T-helper 1 cell treated with Interleukin-12 subunit alpha and Interleukin-12 subunit beta and Interleukin-4 antibody, amounts not matched to agents 30 ng/mL and 1 ng/mL, for 36 hours (primary cell): Measurements from ENCODE around the gene ASAP2. TPM values are rescaled to one million over a fixed set of nuclear protein-coding genes. Genes with fewer than 3 reads are reported as not detected.

Experiments
- intact Hi-C: fragments of 100-400 bp; cut with micrococcal nuclease; formaldehyde crosslinking; loops from one replicate; pipeline ENCODE4 v1.15.1; 2024
- total RNA-seq: library from RNA; stranded (reverse); gene quantifications from 2 replicates; pipeline ENCODE4 v1.2.3, GENCODE V29; 2022

Gene ASAP2
- total RNA-seq, 1 donor from 2014 or later, result 0.20 TPM

DNA sequence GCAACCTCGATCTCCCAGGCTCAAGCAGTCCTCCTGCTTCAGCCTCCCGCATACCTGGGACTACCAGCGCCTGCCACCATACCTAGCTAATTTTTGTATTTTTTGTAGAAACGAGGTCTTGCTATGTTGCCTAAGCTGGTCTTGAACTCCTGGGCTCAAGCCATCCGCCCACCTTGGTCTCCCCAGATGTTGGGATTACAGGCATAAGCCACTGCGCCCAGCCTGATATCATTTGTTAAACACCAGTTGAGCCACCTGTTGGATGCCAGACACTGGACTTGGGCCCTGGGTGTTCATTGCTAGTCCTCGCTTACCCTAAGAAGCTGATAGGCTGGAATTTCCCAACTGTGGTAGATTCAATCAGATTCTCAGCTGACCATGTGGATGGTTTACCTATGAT lies 136.9 kb downstream of the ASAP2 start:
- intact Hi-C loops, result no loop called here

DNA sequence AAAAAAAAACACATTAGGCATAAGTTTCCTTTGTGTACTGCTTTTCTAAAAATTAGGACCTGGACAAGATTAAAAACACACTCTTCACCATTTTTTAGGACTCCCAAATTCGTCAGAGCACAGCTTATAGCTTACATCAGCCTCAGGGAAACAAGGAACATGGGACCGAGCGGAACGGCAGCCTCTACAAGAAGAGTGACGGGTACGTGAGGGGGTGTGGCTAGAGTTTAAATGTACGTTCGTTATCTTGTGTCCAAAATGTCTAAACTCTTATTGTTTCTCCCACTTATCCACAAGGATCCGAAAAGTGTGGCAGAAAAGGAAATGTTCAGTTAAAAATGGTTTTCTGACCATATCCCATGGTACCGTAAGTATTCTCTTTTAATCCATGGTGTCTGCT lies 137.8 kb downstream of the ASAP2 start:
- intact Hi-C loops, result no loop called here

DNA sequence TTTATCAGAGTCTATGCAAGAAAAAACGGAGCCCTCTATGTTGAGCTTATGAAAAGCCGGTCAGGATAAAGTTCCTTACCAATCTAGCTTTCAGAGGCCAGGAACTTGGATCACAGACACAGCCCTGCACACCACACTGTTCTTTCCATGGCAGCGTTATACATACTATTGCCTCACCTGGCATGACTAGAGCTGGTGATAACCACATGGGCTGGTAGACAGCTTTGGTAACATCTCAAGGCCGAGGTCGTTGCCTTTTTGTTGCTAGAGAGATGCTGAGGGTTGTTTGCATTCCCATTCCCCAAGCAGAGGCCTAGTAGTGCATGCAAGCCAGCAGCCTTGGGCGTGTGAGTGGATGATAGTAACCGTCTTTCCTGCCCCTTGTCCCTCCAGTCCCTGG lies 138.7 kb downstream of the ASAP2 start:
- intact Hi-C loops, result no loop called here

DNA sequence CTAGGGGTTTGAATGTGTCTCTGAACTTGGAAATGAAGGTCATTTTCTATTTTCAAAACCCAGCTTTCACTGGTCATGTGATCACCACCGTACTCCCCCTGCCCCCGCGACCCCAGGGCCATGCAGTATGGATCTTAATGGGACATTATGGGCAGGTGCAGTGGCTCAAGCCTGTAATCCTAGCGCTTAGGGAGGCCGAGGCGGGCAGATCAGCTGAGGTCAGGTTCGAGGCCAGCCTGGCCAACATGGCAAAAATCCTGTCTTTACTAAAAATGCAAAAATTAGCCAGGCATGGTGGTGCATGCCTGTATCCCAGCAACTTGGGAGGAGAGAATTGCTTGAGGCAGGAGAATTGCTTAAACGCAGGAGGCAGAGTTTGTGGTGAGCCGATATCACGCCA lies 139.4 kb downstream of the ASAP2 start:
- intact Hi-C loops, result no loop called here

DNA sequence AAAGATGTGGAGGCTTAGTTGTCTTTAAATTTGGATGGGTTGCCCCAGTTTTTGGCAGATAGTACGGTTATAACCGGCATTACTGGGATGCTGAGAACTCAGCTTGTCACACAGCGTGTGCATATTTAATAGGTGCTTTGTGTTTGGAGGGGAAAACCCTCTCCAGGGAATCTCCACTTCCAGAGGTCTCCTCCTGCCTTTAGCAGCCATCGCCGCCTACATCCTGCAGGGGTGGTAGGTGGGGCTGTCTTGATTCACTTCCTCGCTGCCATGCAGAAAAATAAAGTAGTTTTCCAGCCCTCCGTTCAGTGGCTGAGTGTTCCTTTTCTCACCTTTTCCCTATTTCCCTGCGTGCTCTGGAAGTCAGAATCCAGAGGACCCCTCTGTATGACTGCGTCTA lies 140.3 kb downstream of the ASAP2 start:
- intact Hi-C loops, result no loop called here

DNA sequence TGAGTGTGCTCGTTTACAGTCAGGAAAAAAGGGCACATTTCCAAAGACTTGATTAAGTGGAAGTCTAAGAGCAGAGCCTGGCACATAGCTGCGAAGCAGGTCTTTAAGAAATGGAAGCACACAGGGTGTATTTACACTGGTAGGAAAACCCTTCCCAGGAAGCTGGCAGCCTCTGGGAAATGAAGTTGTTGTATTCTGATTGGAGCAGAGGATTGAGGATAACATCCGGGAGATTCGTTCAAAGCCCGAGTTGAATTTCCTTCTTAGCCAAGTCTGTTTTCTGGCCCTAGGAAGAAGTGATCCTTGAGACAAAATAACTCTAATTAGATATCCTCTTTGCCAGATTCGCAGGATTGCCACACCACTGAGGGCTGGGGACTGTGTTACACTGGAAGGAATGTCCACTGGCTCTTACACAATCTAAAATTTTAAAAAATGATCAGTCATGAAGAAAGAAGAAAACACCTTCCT lies 140.8 kb downstream of the ASAP2 start:
- intact Hi-C loops, result no loop called here

DNA sequence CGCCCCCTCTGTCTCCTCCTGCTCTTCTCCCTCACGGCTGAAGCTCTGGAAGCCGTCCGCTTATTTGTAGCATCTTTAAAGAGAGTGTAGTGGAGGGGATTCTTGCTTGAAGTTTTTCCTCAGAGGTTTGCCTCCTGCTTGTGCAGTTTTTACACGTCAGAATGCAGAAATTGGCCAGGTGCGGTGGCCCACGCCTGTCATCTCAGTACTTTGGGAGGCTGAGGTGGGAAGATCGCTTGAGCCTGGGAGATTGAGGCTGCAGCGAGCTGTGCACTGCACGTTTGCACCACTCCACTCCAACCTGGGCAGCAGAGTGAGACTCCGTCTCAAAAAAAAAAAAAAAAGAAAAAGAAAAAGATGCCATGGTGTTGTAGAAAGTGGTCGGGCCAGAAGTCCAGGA lies 147.7 kb downstream of the ASAP2 start:
- intact Hi-C loops, result loop anchor here (10.0 kb wide), 1 partner anchor 210 kb away; no protein-coding TSS in a partner anchor

DNA sequence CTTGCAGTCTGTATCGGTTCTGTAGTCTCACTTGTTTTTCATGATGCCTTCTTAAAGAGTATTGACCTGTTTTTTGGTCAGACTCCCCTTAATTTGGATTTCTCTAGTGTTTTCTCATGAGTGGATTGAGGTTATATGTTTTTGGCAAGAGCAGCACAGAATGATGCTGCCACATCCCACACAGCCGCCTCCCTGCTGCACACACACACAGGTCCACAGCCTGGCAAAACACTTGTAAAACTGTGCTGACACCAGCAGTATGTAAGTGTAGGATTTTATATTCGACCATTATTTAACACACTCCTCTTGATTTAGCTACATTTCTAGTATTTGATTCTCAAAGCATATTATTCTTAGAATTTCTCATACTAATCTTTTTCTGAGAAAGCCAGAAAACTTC lies 148.7 kb downstream of the ASAP2 start:
- intact Hi-C loops, result loop anchor here (10.0 kb wide), 1 partner anchor 210 kb away; no protein-coding TSS in a partner anchor

DNA sequence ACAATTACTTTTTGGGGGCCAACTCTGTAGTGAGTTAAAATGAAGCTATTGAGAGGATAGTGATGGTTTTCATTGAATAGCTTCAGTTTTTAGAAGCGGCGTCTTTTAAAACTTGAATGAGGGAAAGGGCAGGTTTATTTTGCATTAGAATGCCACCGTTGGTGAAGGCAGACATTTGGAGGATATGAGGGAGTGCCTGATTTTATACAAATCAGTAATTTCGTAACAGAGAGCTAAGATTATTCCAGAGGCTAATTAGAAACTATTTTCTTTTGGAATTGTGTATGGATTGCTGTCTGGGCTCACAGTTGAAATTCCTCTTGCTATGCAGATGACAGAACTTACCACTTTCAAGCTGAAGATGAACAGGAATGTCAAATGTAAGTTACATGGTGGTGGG lies 149.1 kb downstream of the ASAP2 start:
- intact Hi-C loops, result loop anchor here (10.0 kb wide), 1 partner anchor 211 kb away; no protein-coding TSS in a partner anchor

DNA sequence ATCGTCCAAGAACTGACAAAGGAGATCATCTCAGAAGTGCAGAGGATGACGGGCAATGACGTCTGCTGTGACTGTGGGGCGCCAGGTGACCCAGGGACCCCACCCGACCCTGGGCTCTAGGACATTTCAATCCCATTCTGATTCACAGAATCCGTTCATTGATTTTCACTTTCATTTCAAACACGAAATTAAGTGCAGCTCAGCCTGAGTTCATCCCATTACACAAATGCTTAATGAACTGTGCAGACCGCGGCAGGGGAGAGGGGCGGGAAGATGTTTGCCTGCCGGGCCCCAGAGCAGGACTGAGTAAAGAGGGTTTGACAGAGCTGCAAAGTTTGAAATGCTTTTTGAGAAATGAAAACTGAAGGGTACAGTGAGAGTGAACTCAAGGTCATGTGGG lies 149.6 kb downstream of the ASAP2 start:
- intact Hi-C loops, result loop anchor here (10.0 kb wide), 1 partner anchor 211 kb away; no protein-coding TSS in a partner anchor

DNA sequence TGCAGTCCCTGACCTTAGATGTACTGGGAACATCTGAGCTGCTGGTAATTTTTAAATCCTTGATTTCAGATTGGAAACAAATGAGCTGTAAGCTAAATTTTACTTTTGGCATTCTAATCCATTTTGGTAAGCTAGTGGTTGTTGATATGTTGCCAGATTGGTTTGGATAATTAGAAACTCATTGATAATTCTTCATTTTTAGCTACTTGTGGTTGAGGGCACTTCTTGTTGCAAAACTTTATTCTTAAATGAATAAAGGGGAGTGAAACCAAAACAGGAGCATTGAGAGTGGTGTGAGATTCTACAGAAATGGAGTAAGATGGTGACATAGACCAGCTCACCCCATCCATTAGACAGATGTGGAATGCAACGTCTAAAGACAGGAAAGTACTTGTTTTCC lies 152.2 kb downstream of the ASAP2 start:
- intact Hi-C loops, result loop anchor here (10.0 kb wide), 1 partner anchor 214 kb away; no protein-coding TSS in a partner anchor

DNA sequence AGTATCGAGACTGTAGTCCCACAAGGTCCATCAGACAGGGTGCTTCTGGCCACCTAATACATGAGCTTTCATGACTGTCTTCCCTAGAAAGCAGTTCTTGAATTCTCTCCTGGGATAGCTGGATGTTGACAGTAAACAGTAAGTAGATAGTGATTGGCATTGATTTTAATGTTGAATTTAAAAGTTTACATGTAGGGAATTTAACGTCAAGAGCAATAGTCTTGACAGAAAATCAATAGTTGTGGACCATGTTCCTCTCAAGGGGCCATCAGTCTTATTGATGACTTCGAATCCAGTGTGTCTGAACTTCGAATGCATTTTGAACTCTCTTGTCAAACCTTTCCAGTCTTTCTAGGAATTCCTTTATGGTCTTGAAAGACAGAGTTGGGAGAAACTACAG lies 152.9 kb downstream of the ASAP2 start:
- intact Hi-C loops, result loop anchor here (10.0 kb wide), 1 partner anchor 215 kb away; no protein-coding TSS in a partner anchor

DNA sequence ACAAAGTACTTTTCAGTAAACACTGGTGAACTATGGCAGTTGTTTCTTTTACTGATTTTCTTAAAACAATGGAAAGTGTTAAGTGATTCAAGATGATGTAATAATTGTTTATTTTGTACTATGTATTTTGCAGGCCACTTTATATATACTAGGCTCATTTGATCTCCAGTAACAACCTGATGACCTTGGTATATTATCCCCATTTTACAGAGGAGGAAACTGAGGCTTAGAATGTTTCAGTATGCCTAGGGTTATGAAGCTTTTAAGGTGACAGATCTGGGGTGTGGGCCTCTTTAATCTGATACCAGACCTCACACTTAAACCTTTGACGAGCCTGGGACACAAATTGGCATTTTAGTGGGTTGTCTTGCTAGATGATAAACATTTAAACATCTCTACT lies 153.5 kb downstream of the ASAP2 start:
- intact Hi-C loops, result no loop called here

DNA sequence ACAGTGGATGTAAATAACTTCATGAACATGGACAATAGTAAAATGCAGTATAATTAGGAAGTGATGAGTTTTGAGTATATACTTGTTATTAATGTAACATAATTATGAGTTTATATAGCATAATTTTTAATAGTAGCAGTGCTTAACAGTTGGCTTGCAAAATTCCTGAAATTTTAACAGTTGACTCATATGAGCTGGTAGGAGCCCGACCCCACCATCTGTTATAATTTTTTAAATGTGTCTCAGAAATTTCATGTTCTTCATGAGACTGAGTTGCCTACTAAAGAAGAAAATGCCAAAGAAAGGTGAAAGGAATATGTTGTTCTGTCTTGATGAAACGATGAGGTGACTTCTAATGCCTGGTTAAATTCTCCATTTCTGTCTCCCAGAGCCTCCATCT lies 154.1 kb downstream of the ASAP2 start:
- intact Hi-C loops, result no loop called here

DNA sequence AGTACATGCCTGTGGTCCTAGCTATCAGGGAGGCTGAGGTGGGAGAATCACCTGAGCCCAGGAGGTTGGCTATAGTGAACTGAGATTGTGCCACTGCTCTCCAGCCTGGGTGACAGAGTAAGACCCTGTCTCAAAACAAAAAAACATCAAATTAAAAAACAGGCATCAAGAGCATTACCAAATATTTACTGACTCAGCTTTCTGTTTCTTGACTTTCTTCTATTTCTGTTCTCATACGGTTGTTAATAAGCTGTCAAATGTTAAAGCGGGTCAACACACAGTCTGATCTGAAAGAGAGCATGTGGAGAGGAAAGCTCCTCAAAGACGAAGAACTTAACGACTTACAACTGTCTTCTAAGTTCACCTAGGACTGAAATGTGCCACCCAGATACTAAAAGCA lies 157.8 kb downstream of the ASAP2 start:
- intact Hi-C loops, result no loop called here

DNA sequence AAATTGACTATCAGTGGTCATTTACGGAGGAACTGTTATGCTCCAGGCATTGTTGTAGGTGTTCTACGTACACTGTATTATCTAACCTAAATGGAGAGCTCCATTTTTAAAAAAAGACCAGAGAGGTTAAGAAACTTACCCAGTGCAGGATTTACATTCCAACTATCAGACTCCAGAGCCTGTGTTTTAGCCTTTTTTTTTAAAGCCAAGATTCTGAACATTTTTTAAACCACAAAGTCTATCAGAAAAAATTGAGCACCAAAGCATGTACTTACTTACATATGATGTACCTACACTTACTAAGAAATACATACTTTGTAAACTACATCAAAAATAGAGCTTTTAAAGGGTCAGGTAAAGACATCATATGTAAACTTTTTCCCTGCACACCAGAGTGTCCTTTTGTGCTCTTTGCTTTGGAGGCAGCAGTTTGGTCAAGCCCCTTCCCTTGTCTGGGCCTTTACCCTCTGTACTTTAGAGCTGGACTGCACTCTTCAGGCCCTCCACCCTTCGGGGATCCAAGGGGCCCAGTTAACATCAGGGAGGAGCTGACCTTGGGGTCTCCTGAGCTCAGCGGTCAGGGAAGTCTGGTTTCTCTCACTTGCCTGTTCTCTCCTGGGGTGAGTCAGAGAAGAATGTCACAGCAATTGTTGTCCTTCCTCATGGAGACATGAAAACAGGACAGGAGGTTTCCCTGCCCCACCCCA lies 158.3 kb downstream of the ASAP2 start:
- intact Hi-C loops, result no loop called here

DNA sequence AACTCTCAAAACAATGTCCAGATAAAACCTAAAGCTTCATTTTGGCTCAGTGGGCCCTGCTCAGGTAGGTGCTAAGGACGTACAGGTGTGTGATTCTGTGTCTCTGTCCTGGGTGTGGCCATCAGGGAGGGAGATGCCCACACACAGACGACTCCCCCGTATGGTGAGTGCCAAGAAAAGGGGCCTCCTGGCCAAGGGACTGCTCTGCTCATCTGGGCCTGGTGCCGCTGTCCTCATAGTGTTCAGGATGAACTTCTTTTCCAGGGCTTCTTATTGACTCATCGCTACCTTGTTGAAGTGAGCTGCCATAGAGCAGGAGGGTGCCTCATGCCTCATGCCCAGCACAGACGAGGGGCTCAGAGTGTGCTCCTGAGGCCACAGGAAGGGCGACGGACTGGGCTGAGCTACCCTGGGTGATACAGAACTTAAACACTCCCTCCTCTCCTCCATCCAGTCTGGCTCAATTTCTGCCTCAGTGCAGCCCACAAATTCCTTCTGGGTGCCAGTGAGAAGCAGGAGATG lies 158.9 kb downstream of the ASAP2 start:
- intact Hi-C loops, result no loop called here

DNA sequence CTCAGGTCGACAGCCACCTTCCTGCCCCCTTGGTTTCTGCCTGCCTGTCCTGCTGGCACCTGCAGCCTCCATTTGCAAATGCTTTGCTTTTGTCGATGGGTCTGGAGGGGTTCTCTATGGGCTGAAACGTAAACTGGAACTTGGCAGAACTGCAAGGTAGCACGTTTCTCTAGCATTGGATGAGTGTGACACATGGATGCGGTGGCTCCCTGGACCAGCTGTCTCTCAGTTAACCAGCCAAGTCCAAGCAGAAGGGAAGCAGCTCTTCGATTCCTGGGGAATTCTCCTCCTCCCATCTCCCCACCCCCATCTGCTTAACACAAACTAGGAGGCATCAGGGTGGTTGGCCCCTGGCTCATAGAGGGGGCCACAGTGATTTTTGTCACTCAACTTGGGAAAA lies 159.4 kb downstream of the ASAP2 start:
- intact Hi-C loops, result no loop called here

DNA sequence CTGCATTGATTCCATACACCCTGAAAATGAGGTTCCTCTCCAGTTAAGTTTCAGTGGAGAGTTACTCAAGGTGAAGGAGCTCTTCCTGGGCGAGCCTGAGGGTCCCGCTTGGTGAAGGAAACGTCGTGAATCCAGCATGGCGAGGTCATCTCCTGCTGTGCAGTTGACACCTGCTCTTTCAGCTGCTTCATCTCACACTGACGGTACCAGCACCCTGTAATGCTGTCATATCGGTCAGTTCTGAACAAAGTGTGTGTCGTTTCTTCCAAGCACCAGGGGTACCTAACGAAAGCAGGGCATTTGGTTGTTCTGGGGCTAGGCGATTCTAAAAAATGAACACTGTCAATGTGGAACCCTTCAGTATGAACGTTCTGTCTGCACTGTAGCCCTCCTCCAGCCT lies 164.1 kb downstream of the ASAP2 start:
- intact Hi-C loops, result no loop called here

DNA sequence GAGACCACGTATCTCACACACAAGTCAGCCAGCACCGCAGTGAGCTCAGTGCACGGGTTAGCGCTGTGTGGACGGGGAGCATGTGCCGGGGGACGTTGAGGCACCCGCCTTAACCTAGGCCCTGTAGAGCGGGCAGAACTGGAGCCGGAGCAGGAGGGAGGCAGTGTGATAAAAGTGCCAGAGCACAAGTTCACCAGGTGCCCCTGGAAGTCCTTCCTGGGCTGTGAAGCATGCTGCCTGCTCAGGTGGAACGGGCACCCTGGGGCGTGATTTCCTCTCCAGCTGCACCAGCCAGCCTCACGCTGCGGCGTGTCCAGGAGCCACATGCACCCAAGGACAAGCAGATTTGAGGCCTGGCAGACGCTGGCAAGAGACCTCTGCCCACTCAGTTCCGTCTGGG lies 166.4 kb downstream of the ASAP2 start:
- intact Hi-C loops, result no loop called here

DNA sequence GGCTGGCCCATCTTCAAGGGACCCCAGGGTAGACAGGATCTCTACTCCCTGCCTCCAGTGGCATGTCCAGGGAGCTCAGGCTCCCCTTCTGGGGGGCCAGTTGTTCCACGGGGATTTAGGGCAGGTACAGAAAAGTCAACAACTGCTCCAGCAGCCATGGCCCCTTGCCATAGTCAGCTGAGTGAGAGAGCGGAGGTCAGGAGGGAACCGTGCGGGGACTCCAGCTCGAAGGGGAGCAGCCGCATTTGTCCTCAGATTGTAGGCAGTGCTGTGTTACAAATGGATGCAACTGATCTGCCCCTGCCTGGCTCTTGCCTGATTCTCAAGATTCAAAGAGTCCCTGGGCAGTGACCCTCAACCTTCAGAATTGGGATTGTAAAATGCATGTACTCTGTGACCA lies 166.9 kb downstream of the ASAP2 start:
- intact Hi-C loops, result no loop called here

DNA sequence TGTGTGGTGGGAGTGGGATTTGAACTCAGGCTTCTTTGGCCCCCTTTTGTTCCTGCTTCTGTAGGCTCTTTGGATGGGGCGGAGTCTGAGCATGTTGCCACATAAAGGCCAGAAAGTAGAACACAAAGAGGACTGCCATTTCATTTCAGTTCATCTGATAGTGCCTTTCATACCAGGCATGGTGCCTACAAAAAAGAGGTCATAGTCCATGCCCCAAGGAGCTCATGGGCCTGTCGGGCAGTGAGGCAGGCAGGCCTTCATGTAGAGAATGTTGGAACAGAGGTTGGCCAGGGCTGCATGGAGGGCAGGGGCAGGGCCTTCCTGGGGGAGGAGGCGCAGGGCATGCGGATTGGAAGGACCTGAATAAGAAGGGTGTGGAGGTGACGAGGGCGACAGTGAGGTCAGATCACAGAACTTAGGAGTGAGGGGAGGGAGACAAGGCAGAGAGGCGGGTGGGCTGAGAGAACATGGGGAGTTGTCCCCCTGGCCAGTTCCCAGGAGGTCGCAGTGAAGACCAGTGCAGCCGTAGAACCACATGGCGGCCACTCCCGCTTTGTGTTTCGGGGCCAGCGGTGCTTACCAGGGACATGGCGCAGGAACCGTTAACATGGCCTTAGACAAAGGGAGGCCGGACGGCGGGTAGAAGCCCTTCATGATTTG lies 167.6 kb downstream of the ASAP2 start:
- intact Hi-C loops, result no loop called here
